GM18861 (cell line): Measurements from ENCODE around the gene CIRBP.
"Not testable (repeated sequence)": the region's sequence is repeated elsewhere in the genome, so short reads cannot be mapped to it uniquely, and the experiment has no call there.

Experiments
- ATAC-seq: cut with Tn5 transposase; IDR thresholded peaks from one replicate; pipeline ENCODE4 v1.9.1; 2021; ENCODE audit not compliant: unreplicated experiment

CIRBP gene

GRCh38 chr19:1243768-1244692 lies 25.1 kb upstream of the CIRBP start:
- no peak for ATAC-seq

- ATAC-seq = no peak
These were observed 24.3 kb upstream of the CIRBP start for GRCh38 chr19:1244693-1245451.

GRCh38 chr19:1245494-1246264 lies 23.5 kb upstream of the CIRBP start:
- no peak for ATAC-seq

- ATAC-seq = not testable (repeated sequence)
These were observed 22.7 kb upstream of the CIRBP start for GRCh38 chr19:1246265-1247087.

- no peak for ATAC-seq
These were observed 21.4 kb upstream of the CIRBP start for GRCh38 chr19:1247748-1248138.

- ATAC-seq = peak; percentile 16
These were observed 20.9 kb upstream of the CIRBP start, which contains the start of gene MIDN for GRCh38 chr19:1248139-1248785. MIDN (plus strand) TSS chr19:1248583; CDS start chr19:1250297, 1,714 bp downstream.

- ATAC-seq = peak; percentile 16
These were observed 20.3 kb upstream of the CIRBP start for GRCh38 chr19:1248786-1249297.

- peak; percentile 38 for ATAC-seq
These were observed 19.7 kb upstream of the CIRBP start for GRCh38 chr19:1249298-1249989.

GRCh38 chr19:1249990-1250436 lies 19.1 kb upstream of the CIRBP start:
- ATAC-seq = no peak

- no peak for ATAC-seq
These were observed 18.5 kb upstream of the CIRBP start for GRCh38 chr19:1250437-1251260.

GRCh38 chr19:1251330-1252220 lies 17.6 kb upstream of the CIRBP start:
- no peak for ATAC-seq

- ATAC-seq = no peak
These were observed 16.8 kb upstream of the CIRBP start for GRCh38 chr19:1252221-1252820.

GRCh38 chr19:1252821-1253513 lies 16.2 kb upstream of the CIRBP start:
- no peak for ATAC-seq

- ATAC-seq = no peak
These were observed 15.5 kb upstream of the CIRBP start for GRCh38 chr19:1253514-1254080.

- ATAC-seq = no peak
These were observed 15.0 kb upstream of the CIRBP start for GRCh38 chr19:1254081-1254527.
